Measurements from ENCODE around the gene PLA2G4B.

PLA2G4B gene

DNA sequence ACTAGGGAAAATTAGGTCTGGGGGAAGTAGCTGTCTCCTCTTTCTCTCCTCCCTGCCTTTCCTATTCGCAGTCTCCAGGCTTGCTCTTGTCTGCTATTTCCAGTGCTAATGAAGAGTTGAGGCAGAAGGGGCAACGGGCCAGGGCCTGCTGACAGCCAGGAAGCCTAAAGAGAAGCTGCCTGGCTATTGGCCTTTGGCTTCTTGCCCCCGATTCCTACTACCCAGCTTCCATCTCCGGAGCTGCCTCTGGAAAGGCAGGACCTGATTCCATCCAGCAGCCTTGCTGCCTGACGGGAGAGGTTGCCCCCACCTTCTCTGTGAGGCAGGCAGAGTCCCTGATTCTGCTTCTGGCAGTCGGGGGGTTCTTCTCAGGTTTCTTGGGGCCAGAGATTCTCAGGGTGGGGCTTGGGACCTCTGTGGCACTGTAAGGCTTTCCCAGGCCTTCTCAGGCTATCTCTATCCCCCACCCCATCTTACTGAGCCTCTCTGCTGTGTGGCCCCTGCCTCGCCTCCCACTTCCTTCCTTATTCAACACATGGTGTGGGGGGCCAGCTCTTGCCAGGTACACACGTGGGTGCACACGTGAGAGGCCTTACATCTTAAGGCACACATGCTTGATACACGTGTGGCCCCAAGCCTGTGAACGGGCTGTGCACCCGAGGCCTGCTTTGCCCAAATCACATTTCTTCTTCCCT lies 29.0 kb upstream of the PLA2G4B start:
- no peak for DNase-seq

DNA sequence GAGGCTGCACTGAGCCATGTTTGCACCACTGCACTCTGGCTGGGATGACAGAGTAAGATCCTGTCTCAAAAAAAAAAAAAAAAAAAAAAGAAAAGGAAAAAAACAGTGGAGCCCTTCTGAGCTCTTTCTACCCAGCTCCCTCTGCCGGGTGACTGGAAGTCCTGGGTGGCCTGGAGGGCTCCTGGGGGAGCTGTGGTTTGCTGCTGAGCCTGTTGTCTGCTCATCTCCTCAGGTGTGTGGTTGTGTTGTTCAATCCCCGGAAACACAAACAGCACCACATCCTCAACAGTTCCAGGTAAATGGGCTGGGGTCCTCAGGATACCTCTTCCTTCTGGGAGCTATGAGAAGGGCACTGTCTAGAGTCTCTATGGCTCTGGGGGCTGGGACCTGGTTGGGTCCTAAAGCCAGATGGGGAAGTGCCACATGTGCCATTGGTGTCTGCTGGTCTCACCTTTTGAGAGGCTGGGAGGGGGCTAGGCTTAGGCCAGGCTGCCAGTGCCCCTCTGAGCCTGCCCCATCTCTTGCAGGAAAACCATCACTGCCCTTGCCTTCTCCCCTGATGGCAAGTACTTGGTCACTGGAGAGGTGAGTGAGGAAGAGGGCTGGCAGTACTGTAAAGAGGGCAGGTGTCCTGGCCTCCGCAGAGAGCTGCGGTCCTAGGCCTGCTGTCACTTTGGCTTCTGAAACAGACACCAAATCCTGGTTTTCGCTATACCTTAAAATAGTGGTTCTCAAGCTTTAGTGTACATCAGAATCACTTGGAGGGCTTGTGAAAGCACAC lies 27.8 kb upstream of the PLA2G4B start:
- DNase-seq: no peak

DNA sequence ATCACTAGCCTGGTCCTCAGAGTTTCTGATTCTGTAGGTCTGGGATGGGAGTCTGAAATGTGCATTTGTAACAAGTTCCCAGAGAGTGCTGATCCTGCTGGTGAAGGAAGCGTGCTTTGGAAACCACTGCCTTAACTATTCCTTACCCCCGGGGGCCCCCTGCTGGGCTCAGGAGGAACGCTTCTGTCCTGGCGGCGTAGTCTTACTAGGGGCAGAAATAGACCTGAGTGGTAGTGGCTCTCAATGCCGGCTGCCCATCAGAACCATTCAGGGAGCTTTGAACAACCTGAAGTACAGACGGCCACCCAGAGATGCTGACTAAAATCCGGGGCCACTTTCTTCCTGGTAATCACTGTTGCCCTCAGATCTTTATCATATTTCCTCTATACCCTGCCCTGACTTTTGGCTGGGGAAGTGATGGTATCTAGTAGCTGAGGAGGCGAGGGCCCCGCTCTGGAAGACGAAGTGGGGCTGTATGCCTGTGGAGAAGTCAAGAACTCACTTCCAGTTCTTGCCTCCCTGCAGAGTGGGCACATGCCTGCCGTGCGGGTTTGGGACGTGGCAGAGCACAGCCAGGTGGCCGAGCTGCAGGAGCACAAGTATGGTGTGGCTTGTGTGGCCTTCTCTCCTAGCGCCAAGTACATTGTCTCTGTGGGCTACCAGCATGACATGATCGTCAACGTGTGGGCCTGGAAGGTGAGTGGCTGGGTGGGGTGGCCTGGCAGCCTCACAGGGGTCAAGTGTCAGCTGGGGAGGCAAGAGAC lies 27.0 kb upstream of the PLA2G4B start:
- DNase-seq: peak; percentile 33

DNA sequence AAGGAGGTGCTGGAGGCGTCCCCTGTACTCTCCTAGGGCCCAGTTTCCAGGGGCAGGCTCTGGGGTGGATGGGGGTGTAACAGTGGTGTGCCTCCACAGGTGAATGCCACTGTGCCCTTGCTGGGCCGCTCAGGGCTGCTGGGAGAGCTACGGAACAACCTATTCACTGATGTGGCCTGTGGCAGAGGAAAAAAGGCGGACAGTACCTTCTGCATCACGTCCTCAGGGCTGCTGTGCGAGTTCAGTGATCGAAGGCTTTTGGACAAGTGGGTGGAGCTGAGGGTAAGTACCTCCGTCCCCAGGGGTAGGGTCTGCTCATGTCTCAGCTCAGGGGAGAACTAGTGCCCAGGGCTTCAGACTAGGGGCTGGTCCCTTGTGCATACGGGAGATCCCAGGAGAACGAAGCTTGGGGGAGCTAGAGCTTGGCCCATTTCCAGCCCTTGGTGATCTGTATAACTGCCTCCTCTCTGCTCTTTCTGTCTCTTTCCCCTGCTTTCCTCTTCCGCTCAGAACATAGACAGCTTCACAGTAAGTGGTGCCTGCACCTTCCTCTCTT lies 25.7 kb upstream of the PLA2G4B start:
- DNase-seq: no peak

DNA sequence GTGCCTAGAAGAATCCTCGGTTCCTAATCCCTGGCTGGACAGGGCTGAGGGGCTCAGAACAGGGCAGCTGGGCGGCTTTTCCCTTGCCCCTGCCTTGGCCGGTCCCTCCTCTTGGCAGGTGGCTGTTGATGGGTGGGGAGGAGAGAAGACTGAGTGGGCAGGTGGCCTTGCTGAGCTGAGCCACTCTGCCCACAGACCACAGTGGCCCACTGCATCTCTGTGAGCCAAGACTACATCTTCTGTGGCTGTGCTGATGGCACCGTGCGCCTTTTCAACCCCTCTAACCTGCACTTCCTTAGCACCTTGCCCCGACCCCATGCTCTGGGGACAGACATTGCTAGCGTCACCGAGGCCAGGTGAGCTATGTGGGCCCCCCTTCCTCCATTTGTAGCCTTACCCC lies 25.2 kb upstream of the PLA2G4B start:
- DNase-seq: no peak

DNA sequence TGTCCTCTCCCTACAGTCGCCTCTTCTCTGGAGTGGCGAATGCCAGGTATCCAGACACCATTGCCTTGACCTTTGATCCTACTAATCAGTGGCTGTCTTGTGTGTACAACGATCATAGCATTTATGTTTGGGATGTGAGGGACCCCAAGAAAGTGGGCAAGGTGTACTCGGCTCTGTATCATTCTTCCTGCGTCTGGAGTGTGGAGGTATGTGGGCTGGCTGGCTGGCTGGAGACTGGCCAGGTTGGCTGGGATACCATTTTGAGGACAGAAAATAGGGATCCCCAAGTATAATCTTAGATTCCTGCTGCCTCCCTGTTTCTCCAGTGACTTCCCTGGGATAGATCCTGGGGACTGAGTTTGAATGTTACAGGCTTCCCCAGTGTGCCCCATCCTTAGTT lies 24.1 kb upstream of the PLA2G4B start:
- no peak for DNase-seq

DNA sequence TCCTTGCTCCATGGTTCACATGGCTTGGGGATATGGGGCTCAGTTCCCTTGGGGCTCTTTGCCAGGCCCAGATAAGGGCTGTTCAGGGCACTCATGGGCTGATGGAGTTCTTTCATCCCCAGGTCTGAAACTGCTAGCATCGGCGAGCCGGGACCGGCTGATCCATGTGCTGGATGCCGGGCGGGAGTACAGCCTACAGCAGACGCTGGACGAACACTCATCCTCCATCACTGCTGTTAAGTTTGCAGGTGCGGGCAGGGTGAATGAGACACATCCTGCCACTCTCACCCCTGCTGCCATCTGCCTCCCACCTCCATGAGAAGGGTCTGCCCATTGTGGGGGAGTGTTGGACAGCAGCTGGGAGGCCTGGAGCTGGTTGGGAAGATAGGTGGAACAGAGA lies 21.9 kb upstream of the PLA2G4B start:
- DNase-seq: no peak

DNA sequence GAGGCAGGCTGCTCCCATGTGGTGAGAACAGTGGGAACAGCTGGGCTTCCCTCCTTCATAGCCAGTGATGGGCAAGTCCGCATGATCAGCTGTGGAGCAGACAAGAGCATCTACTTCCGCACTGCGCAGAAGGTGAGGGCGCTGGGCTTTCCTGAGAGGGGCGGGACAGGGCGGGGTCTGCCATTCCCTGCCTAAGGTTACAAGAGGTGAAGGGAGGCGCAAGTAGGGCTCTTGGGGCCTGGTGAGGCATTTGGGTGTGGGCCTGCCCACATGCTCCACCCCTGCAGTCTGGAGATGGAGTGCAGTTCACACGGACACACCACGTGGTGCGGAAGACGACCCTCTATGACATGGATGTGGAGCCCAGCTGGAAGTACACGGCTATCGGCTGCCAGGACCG lies 21.3 kb upstream of the PLA2G4B start:
- DNase-seq: no peak

DNA sequence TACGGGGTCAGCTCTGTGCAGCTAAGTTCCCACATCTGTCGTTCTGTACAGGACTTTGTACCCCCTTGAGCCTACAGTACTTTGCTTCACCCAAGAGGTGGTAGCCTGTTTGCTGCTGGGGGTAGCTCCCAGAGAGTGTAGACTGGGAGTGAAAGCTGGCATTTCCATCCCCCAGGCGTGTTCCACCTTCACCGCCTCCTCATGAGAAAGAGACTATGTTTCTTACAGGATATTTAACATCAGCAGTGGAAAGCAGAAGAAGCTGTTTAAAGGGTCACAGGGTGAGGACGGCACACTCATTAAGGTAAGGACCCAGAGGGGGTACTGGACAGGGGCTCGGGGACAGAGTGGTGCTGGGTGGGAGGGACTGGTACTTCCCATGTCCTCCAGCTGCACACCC lies 20.9 kb upstream of the PLA2G4B start:
- DNase-seq: no peak

DNA sequence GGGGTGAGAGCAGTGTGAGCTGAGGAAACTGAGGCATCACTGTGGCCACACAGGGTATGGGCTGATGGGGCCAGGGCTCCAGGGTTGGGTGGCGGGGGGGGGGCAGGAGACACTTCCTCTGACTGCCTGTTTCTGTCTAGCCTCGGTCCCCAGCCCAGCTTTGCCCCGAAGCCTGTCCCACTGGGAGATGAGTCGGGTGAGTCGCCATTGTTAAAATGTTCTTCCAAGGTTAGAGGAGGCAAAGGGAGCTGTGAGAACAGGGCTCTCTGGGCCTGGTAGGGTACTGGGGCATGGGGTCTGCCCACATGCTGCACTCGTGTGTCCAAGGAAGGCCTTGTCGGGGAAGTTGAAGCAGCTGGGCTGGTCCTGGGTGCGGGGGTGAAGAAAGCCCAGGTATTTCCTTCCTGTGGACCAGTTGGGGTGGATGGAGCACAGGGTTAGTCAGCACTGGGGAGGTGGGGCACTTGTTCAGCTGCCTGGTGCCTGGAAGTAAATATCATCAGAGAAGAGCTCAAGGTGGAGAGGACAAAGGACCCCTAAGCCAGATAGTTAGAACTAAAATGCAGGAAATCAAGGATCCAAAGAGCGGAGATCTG lies 19.1 kb upstream of the PLA2G4B start:
- DNase-seq: no peak

DNA sequence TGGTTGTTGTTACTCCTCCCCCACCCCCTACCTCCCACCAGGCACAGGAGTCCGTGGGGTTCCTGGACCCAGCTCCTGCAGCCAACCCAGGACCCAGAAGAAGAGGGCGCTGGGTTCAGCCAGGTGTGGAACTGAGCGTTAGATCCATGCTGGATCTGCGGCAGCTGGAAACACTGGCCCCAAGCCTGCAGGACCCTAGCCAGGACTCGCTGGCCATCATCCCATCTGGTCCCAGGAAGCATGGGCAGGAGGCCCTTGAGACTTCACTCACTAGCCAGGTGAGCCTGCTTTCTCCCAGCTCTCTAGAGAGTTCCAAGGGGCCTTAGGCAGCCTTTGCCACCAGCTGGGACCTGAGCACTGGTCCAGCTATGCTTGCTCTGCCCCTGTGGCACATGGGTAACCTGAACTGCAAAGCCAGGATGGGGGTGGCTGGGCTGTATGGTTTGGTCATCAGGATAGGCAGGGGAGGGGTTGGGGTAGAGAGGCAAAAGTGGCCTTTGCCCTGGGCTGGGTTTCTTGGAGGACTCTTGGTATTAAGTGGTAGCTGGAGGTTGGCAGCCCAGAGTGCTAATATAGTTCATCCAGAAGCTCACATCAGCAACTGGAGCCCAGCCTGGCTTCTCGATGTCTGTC lies 17.7 kb upstream of the PLA2G4B start:
- no peak for DNase-seq

DNA sequence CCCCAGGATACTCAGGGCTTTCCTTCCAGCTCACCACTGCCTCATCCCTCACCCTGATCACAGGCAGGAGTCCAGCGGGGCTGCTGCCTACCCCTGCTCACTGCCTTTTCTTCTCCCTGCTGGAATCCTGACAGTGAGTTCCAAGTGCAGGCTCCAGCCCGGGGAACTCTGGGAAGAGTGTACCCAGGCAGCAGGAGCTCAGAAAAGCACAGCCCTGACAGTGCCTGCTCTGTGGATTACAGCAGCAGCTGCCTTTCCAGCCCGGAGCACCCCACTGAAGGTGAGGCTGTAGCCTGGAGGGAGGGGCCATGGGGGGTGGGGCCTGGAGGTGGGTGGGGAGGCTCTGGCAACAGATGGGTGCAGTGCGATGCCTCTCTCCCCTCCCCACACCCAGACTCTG lies 16.8 kb upstream of the PLA2G4B start:
- DNase-seq: no peak

DNA sequence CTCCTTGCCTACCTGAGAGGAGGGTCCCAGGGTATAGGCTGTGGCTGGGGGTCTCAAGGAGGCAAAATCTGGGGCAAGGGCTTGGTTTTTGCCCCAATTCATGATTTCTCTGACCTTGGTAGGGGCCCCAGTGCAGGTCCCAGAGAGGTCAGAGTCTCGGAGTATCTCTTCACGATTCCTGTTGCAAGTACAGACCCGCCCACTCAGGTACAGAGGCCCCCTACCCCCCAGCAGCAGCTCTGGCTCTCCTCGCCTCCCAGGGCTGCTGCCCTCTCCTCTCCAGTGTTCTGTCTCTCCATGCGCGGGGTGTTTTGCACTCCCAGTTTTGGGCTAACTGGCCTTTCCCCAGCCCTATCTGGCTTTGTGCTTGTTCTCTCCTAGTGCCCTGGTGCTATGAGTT lies 16.2 kb upstream of the PLA2G4B start:
- no peak for DNase-seq

DNA sequence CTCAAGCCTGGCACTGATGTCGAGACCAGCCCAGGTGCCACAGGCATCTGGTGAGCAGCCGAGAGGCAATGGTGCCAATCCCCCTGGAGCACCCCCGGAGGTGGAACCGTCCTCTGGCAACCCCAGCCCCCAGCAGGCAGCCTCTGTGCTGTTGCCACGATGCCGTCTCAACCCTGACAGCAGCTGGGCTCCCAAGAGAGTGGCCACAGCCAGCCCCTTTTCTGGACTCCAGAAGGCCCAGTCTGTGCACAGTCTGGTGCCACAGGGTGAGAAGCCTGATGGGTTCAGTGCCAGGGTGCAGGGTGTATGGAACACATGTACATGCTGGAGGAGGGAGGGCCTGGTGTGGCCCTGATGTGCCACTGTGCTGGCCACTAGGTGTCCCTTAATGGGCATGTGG lies 15.7 kb upstream of the PLA2G4B start:
- no peak for DNase-seq

DNA sequence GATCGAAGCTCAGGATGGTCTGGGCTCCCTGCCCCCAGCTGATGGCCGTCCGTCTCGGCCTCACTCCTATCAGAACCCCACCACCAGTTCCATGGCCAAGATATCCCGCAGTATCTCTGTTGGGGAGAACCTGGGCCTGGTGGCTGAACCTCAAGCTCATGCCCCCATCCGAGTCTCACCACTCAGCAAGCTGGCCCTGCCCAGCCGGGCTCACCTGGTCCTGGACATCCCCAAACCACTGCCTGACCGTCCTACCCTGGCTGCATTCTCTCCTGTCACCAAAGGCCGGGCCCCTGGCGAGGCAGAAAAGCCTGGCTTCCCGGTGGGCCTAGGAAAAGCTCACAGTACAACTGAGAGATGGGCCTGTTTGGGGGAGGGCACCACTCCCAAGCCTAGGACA lies 15.1 kb upstream of the PLA2G4B start:
- DNase-seq: no peak

DNA sequence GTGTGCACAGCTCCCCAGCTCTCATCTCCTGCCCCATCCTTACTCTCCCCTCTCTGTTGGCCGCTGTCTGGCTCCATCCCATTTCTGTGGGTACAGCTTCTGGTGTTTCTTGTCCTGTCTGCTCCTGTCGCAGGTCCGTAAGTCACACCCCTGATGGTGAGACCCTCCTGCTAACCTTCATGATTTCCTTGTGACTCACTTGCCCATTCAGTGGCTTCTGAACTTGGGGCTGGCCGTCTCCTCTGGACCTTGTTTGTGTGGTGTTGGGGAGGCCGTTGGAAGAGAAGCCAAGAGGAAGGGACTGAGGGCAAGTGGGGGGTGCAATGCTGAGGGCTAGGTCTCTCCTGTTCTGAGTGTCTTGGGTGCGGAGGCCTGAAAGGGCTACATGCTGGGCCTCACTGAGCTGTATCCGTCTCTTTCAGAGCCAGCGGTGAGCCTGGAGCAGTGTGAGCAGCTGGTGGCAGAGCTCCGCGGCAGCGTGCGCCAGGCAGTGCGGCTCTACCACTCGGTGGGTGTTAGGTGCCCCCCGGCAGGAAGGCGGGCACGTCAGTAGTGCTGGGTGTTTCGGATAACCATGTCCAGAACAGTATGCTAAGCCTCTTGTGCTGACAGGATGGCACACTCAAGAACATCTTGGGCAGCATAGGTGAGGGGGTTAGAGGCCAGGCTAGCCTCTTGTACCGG lies 14.4 kb upstream of the PLA2G4B start:
- DNase-seq: no peak

DNA sequence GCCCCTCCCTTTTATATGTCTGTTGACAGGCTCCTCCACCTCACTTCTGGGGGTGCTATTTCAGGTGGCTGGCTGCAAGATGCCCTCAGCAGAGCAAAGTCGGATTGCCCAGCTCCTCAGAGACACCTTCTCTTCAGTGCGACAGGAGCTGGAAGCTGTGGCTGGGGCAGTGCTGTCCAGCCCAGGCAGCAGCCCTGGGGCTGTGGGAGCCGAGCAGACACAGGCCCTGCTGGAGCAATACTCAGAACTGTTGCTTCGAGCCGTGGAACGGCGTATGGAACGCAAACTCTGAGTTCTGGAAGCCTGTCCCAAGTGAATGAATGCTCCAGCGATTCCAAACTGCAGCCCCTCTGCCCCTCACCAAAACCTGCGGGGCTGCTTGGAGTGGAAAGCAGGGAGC lies 13.5 kb upstream of the PLA2G4B start:
- DNase-seq: no peak

DNA sequence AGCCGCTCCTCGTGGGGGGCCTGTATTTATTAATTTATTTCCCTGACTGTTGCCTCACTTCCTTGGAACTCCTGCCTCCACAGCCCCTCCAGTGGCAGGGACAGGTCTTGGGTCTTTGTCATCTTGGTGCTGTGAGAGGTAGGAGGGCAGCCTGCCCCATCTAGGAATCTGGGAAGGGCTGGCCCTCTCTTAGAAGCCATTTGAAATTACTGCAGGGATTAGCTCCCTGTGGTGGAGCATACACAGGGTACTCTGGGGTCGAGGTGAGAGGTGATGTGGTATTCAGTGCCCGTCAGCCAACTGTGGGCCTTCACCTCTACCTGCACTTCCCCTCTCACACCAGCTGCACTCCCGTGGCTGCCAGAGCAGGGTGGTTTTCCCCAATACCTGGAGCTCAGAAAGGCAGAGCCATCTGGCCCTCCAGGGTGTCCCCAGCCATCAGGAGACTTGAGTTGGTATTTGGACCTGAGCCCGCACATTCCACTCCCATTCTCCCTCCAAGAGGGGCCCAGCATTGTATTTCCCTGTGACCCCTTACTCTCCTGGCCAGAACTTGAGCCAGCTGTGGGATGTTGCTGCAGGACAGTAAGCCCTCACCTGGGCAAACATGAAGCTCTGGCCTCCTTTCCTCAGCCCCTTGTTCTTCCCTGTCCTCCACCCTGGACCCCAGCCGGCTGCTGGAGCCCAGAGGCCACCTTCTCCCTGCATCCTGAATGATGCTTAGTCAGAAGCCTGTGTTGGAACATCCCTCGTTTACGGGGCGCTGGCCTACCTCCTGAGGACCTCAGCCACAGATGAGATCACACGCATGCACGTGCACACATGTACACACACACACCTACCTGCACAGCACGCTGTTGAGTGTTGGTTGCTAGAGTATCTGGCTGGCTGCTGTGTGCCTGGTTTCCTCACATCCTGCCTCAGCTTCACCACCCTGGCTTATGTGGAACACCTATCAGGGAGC lies 12.8 kb upstream of the PLA2G4B start:
- no peak for DNase-seq

DNA sequence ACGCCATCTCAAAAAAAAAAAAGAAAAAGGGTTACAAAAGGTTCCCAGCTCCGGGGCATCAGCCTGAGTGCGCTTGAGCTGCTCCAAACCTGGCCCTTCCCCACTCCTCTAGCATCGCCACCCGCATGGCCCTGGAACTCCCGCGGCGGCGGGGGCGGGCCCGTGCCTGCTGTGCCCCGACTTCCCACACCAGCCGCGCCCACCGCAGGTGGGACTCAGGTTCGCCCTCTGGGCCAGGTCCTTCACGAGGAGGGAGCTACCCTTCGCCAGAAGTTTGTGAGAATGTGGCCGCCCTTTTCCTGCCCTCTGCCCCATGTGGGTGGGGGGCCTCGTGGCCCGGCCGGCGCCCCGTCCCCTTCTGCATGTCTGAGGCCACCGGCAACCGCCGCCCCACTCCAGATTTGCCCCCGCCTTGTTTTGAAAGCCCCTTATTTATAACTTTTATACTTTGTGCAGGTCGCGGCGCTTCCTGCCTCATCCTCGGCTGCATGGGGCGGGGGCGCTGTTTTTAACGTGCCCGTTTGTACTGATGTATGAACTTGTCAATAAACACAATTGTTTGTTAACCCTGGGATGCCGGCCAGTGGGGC lies 11.3 kb upstream of the PLA2G4B start:
- no peak for DNase-seq
